HFFc6 (cell line): Measurements from ENCODE around the gene LCN10. TPM values are rescaled to one million over a fixed set of nuclear protein-coding genes. Genes with fewer than 3 reads are reported as not detected.

Source experiments
- DNase-seq: peaks from one replicate; pipeline ENCODE4 v3.0.0-alpha.2; 2018
- H3K27ac Mint-ChIP-seq: 2 replicates; pipeline ENCODE4 v1.8.0; 2020; ENCODE audit warnings: mild to moderate bottlenecking, mixed read lengths
- H3K27me3 Mint-ChIP-seq: 2 replicates; pipeline ENCODE4 v1.8.0; 2021; ENCODE audit warnings: mild to moderate bottlenecking, moderate library complexity, mixed read lengths; ENCODE audit not compliant: insufficient read depth
- H3K36me3 Mint-ChIP-seq: 2 replicates; pipeline ENCODE4 v1.8.0; 2021; ENCODE audit warnings: low read depth, mixed read lengths
- H3K4me1 Mint-ChIP-seq: 2 replicates; pipeline ENCODE4 v1.8.0; 2020; ENCODE audit warnings: low read depth, mixed read lengths
- H3K4me3 Mint-ChIP-seq: 2 replicates; pipeline ENCODE4 v1.8.0; 2020; ENCODE audit warnings: mild to moderate bottlenecking, moderate library complexity, mixed read lengths
- H3K9me3 Mint-ChIP-seq: 2 replicates; pipeline ENCODE4 v1.8.0; 2020; ENCODE audit warnings: mild to moderate bottlenecking, mixed read lengths
- CTCF ChIP-seq: fragments of 200-600 bp; sonication (generic); IDR thresholded peaks from 2 replicates; pipeline ENCODE4 v1.5.0; 2021; ENCODE audit warnings: antibody characterized with exemption, mild to moderate bottlenecking
- total RNA-seq, 6 experiments: library from RNA; stranded (reverse); fragmentation: NEBNext Ultra II Directional; extraction: Animal tissue kit (Norgen Biotek cat#: 25700); gene quantifications; 2 replicates in 1 of 6; 3 replicates in 5 of 6; pipeline ENCODE4 v1.2.3, GENCODE V29; 2021

Gene LCN10
- total RNA-seq, 6 experiments from 2014 or later: not detected

- Mint-ChIP-seq H3K4me3 (no peak overlapping the region), H3K27ac (no peak overlapping the region), H3K4me1 (peaks cover 14% of the 10 kb centered on the region), H3K27me3 (peaks cover 29% of the 10 kb centered on the region), H3K9me3 (no peaks in the 10 kb centered on the region), H3K36me3 (no peaks in the 10 kb centered on the region)
- no peak for DNase-seq
- TF ChIP-seq CTCF: no peak
Observed at GRCh38 chr9:136695955-136696354, 46.8 kb downstream of the LCN10 start.

DNA sequence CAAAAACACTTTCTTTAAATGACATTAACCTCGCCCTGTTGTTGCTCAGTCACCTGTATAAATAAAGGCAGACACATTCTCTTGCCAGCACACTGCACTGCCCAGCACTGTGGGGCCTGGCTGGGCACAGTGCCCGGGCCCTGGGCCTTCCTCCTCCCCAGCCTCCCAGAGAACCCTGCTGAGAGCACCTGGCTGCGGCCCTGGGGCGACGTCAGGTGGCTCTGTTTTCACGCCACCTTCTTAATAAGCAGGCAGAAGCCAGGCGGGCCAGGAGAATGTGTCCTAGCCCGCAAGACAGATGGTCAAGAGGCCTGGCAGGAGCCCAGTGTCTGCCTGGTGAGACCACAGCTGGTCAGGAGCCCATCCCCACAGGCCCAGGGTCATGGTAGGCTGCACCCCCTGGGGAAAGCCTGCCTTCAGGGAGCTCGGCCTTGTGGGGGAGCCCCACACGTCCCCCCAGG, 47.3 kb downstream of the LCN10 start:
- Mint-ChIP-seq H3K9me3 (no peaks in the 10 kb centered on the region), H3K4me1 (peaks cover 14% of the 10 kb centered on the region), H3K4me3 (no peak overlapping the region), H3K27ac (no peak overlapping the region), H3K36me3 (no peaks in the 10 kb centered on the region), H3K27me3 (peaks cover 26% of the 10 kb centered on the region)
- DNase-seq: no peak
- no peak for TF ChIP-seq CTCF

GRCh38 chr9:136694872-136695247, 47.9 kb downstream of the LCN10 start:
- Mint-ChIP-seq H3K9me3 (no peaks in the 10 kb centered on the region), H3K27me3 (peaks cover 19% of the 10 kb centered on the region), H3K27ac (no peak overlapping the region), H3K4me3 (no peak overlapping the region), H3K4me1 (peaks cover 10% of the 10 kb centered on the region), H3K36me3 (no peaks in the 10 kb centered on the region)
- no peak for TF ChIP-seq CTCF
- DNase-seq: no peak

GRCh38 chr9:136694163-136694871, 48.4 kb downstream of the LCN10 start:
- Mint-ChIP-seq H3K36me3 (no peaks in the 10 kb centered on the region), H3K27ac (no peak overlapping the region), H3K4me3 (no peak overlapping the region), H3K27me3 (peaks cover 19% of the 10 kb centered on the region), H3K4me1 (peaks cover 10% of the 10 kb centered on the region), H3K9me3 (no peaks in the 10 kb centered on the region)
- peak; percentile 86 for TF ChIP-seq CTCF
- DNase-seq: no peak

DNA sequence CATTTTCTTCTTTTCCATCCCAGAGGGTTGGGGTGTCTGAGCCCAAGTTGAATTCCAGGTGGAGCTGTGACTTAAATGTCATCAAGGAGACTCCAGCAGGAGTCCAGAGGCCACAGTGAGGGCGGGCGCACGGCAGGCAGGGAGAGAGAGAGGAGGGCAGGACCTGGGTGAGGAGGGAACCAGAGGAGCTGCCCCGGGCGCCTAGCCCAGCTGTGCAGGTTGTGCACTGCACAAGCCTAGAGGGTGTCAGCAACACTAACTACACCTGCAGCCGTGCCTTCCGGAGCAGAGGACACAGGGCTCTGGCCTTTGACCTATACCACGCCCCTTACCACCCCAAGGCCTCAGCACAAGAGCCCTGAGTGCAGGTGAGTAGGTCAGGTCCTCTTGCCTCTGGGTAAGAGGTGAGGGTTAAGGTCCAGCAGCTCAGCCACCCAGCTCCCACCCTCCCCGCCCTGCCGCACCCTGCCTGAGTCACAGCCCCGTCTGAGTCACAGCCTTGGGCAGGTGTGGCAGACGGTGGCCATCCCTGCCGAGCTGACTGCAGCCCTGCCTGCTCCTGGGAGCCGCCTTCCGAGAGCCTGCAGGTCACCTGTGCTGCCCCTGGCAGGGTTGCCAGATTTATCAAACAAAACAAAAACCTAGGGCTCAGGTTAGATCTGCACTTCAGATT, 49.1 kb downstream of the LCN10 start:
- DNase-seq: peak; percentile 24
- H3K27me3 Mint-ChIP-seq: peaks cover 16% of the 10 kb centered on the region
- no peak overlapping the region for H3K4me3 Mint-ChIP-seq
- no peaks in the 10 kb centered on the region for H3K36me3 Mint-ChIP-seq
- TF ChIP-seq CTCF: no peak
- H3K9me3 Mint-ChIP-seq: no peaks in the 10 kb centered on the region
- H3K4me1 Mint-ChIP-seq: peaks cover 10% of the 10 kb centered on the region
- H3K27ac Mint-ChIP-seq: no peak overlapping the region
